ENCODE measurements around the gene NDUFS8. TPM values are rescaled to one million over a fixed set of nuclear protein-coding genes. Genes with fewer than 3 reads are reported as not detected.
A peak's percentile ranks its signal among the peaks of the same experiment; 100 is the strongest.
"Not testable (repeated sequence)": the region's sequence is repeated elsewhere in the genome, so short reads cannot be mapped to it uniquely, and the experiment has no call there.

Gene NDUFS8
- total RNA-seq, 1 experiment from 2014 or later = 221 TPM

DNA sequence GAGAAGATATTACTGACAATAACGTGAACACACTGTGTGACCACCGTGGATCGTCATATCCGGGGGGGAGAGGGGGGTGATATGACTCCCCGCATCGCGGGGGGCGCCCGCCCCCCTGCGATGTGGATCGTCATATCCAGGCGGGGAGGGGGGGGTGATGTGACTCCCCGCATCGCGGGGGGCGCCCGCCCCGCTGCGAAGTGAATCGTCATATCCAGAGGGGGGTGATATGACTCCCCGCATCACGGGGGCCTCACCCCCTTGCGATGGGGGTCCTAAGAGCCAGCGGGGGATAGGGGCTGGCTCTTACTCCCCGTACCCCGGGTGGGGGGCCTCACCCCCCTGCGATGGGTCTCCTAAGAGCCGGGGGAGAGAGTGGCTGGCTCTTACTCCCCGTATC lies 46.5 kb upstream of the NDUFS8 start (continued):
- TF ChIP-seq, protein P1, sequence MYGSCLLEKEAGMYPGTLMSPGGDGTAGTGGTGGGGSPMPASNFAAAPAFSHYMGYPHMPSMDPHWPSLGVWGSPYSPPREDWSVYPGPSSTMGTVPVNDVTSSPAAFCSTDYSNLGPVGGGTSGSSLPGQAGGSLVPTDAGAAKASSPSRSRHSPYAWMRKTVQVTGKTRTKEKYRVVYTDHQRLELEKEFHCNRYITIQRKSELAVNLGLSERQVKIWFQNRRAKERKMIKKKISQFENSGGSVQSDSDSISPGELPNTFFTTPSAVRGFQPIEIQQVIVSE (CRISPR knock-in tag; IDR thresholded peaks at IDR 0.05; ENCODE audit: borderline replicate concordance) = no peak
- TF ChIP-seq HMGA2 (CRISPR knock-in tag; IDR thresholded peaks at IDR 0.05) = no peak
- no peak for TF ChIP-seq ZNF263 (CRISPR knock-in tag; IDR thresholded peaks at IDR 0.05; ENCODE audit: low read depth)

DNA sequence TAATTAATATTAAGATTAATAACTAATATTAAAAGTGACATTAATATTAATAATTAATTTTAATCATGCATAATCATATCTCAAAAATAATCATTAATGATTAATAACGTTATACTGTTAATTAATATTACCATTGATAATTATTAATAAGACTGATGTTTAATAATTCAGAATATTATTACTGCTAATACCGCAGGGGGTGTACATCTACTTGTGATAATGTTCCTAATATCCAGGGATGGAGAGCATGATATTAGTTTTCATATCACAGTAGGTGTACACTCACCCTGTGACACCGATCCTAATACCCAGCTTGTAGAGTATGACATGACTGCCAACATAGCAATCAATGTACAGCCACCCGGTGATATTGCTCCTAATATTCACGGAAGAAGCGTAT lies 45.2 kb upstream of the NDUFS8 start:
- peak; percentile 63 for TF ChIP-seq HMGA2 (CRISPR knock-in tag; IDR thresholded peaks at IDR 0.05)

DNA sequence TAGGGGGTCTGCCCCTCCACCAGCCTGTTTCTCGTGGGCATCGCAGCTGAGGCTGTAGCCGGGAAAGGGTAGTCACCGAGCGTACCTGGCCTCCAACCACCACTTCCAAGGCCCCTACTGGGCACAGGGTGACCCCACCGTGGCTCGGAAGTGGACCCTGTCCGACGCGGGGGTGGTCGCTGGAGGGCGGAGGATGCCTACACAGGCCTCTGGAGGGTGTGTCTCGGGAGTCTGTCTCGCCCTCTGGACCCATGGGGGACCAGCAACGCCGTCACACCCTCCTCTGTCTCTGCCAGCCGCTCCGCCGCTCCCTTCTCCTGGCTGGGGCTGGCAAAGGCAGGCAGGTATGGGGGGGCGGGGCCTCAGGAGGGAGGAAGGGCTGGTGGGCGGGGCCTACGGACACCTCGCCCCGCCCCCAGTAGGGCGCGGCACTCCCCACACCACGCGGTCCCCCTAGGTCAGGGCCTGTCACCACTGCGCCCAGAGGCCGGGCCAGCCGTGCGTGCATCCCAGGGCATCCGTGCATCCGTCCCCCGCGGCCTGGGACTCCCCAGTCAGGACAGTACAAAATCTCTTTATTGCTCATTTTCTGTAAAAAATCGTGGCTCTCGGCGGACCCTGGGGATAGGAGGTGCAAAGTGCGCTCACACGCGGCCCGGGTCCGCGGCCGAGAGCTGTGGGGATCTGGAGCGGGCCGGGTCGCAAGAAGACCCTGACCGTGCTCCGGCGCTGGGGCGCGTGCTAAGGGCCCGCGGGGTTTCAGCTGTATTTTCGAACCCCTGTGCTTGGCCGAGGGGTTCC lies 39.7 kb upstream of the NDUFS8 start:
- H3K9me3 Mint-ChIP-seq; POLR2A ChIA-PET; CTCF ChIA-PET; H3K36me3 Mint-ChIP-seq; H3K27me3 Mint-ChIP-seq (ENCODE audit: low read depth); H3K4me1 Mint-ChIP-seq: not testable (repeated sequence)
- TF ChIP-seq, protein P2, sequence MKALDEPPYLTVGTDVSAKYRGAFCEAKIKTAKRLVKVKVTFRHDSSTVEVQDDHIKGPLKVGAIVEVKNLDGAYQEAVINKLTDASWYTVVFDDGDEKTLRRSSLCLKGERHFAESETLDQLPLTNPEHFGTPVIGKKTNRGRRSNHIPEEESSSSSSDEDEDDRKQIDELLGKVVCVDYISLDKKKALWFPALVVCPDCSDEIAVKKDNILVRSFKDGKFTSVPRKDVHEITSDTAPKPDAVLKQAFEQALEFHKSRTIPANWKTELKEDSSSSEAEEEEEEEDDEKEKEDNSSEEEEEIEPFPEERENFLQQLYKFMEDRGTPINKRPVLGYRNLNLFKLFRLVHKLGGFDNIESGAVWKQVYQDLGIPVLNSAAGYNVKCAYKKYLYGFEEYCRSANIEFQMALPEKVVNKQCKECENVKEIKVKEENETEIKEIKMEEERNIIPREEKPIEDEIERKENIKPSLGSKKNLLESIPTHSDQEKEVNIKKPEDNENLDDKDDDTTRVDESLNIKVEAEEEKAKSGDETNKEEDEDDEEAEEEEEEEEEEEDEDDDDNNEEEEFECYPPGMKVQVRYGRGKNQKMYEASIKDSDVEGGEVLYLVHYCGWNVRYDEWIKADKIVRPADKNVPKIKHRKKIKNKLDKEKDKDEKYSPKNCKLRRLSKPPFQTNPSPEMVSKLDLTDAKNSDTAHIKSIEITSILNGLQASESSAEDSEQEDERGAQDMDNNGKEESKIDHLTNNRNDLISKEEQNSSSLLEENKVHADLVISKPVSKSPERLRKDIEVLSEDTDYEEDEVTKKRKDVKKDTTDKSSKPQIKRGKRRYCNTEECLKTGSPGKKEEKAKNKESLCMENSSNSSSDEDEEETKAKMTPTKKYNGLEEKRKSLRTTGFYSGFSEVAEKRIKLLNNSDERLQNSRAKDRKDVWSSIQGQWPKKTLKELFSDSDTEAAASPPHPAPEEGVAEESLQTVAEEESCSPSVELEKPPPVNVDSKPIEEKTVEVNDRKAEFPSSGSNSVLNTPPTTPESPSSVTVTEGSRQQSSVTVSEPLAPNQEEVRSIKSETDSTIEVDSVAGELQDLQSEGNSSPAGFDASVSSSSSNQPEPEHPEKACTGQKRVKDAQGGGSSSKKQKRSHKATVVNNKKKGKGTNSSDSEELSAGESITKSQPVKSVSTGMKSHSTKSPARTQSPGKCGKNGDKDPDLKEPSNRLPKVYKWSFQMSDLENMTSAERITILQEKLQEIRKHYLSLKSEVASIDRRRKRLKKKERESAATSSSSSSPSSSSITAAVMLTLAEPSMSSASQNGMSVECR (CRISPR knock-in tag; IDR thresholded peaks at IDR 0.05; ENCODE audit: borderline replicate concordance) = peak; percentile 68; the same call in 1 of the 2 replicates
- TF ChIP-seq SP1 (CRISPR knock-in tag; conservative IDR thresholded peaks at IDR 0.05) (peak; percentile 67), TEAD1 (CRISPR knock-in tag; IDR thresholded peaks at IDR 0.05) (peak; percentile 54; the same call in 1 of the 2 replicates), CREB1 (CRISPR knock-in tag; IDR thresholded peaks at IDR 0.05) (0 out of 2 replicates have a peak, but pooled peaks have one; percentile 45), SMAD3 (CRISPR knock-in tag; IDR thresholded peaks at IDR 0.05; ENCODE audit: borderline replicate concordance) (peak; percentile 37; the same call in 1 of the 2 replicates), FOXK1 (CRISPR knock-in tag; IDR thresholded peaks at IDR 0.05) (0 out of 2 replicates have a peak, but pooled peaks have one; percentile 64), TP53 (CRISPR knock-in tag; IDR thresholded peaks at IDR 0.05) (0 out of 2 replicates have a peak, but pooled peaks have one; percentile 36)
- TF ChIP-seq, protein P3, sequence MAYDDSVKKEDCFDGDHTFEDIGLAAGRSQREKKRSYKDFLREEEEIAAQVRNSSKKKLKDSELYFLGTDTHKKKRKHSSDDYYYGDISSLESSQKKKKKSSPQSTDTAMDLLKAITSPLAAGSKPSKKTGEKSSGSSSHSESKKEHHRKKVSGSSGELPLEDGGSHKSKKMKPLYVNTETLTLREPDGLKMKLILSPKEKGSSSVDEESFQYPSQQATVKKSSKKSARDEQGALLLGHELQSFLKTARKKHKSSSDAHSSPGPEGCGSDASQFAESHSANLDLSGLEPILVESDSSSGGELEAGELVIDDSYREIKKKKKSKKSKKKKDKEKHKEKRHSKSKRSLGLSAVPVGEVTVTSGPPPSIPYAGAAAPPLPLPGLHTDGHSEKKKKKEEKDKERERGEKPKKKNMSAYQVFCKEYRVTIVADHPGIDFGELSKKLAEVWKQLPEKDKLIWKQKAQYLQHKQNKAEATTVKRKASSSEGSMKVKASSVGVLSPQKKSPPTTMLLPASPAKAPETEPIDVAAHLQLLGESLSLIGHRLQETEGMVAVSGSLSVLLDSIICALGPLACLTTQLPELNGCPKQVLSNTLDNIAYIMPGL (CRISPR knock-in tag; IDR thresholded peaks at IDR 0.05) = peak; percentile 20; the same call in 1 of the 2 replicates
- TF ChIP-seq, protein P4, sequence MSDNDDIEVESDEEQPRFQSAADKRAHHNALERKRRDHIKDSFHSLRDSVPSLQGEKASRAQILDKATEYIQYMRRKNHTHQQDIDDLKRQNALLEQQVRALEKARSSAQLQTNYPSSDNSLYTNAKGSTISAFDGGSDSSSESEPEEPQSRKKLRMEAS (CRISPR knock-in tag; IDR thresholded peaks at IDR 0.05) = peak; percentile 91
- peak; percentile 98 for ATAC-seq
- Mint-ChIP-seq H3K27ac (peak overlapping the region; percentile 45; the same call in 1 of the 2 replicates), H3K4me3 (peak overlapping the region; percentile 74)
- DNase-seq (ENCODE audit: low spot score) = peak; percentile 66

More for the DNA sequence above, 45.2 kb upstream of the NDUFS8 start:
- H3K4me1 Mint-ChIP-seq; DNase-seq (ENCODE audit: low spot score); H3K9me3 Mint-ChIP-seq; H3K27ac Mint-ChIP-seq; ATAC-seq; H3K27me3 Mint-ChIP-seq (ENCODE audit: low read depth); H3K4me3 Mint-ChIP-seq; H3K36me3 Mint-ChIP-seq; POLR2A ChIA-PET: not testable (repeated sequence)
- CTCF ChIA-PET = interaction anchor here (0.6 kb wide), 1 partner anchor 604 kb away, joined by 6 read pairs; no protein-coding TSS in a partner anchor

All from WTC11 (cell line).